ENCODE data around the gene RBBP8.

Gene RBBP8

GRCh38 chr18:23003289-23003688 lies 70.2 kb downstream of the RBBP8 start:
- no peak for FAIRE-seq

GRCh38 chr18:23012249-23012648 lies 79.1 kb downstream of the RBBP8 start:
- FAIRE-seq: no peak

- FAIRE-seq: no peak
Measured at GRCh38 chr18:23020555-23021294, 87.6 kb downstream of the RBBP8 start.

GRCh38 chr18:23021623-23022022 lies 88.5 kb downstream of the RBBP8 start:
- FAIRE-seq: peak; percentile 47

DNA sequence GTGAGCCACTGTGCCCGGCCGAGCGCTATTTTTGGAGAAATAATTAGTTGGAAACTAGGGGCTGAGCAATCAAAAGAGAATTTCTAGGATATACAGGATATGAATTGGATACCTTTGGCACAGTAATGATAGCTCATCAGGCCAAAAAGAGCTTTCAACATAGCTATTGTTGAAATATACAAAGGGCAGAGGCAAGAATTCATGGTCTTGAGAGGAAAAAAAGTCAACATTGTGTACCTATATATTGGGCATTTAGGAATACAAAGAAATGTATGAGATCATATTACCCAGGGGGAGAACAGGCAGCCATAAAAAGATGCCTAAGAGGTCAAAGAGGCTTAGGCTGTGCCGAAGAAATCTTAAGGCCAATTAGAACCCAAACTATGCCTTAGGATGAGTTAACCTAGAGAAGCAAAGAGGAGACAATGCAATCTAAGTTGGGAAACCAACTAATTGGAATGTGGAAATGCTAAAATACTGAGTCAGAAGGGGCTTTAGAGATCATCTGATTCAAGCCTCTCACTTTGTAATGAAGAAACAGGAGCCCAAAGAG lies 99.0 kb downstream of the RBBP8 start:
- FAIRE-seq: peak; percentile 100

- peak; percentile 73 for FAIRE-seq
Measured at GRCh38 chr18:23033056-23033455, 99.9 kb downstream of the RBBP8 start.

- no peak for FAIRE-seq
Measured at GRCh38 chr18:23036660-23037201, 103.6 kb downstream of the RBBP8 start.

DNA sequence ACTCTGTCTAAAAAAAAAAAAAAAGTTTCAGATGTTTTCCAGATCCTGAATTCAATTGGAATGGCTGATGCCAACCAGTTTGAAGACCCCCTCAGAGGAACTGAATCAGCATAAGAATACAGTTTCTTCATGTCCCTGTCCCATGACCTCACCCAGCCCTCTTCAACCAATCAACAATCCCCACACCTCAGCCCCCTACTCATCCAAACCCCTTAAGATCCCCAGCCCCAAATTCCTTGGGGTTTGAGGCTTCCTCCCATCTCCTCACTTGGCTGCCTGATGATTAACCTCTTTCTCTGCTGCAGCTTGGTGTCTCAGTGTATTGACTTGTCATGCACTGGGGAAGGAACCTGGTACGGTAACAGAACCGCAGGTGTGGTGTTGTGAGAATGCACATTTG lies 104.5 kb downstream of the RBBP8 start:
- FAIRE-seq: no peak

DNA sequence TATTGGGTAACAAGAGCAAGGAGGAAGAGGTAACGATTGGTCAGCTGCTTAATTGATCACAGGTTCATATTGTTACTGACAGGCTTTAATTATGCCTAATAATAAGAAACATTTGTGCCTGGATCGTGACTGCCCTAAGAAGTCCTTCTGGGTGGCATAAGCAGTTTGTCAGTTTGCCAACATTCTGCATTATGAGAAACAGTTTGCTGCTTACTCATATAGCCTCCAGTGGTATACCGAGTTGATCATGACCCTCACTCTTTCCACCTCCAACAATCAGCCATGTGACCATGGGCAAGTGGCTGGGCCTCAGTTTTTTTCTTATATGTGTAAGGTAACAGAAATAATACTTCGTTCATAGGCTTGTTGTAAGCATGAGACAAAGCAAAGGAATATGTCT lies 105.6 kb downstream of the RBBP8 start:
- peak; percentile 34 for FAIRE-seq

GRCh38 chr18:23042133-23042532 lies 109.0 kb downstream of the RBBP8 start:
- FAIRE-seq: no peak

- FAIRE-seq: no peak
Measured at GRCh38 chr18:23043803-23044376, 110.8 kb downstream of the RBBP8 start.

DNA sequence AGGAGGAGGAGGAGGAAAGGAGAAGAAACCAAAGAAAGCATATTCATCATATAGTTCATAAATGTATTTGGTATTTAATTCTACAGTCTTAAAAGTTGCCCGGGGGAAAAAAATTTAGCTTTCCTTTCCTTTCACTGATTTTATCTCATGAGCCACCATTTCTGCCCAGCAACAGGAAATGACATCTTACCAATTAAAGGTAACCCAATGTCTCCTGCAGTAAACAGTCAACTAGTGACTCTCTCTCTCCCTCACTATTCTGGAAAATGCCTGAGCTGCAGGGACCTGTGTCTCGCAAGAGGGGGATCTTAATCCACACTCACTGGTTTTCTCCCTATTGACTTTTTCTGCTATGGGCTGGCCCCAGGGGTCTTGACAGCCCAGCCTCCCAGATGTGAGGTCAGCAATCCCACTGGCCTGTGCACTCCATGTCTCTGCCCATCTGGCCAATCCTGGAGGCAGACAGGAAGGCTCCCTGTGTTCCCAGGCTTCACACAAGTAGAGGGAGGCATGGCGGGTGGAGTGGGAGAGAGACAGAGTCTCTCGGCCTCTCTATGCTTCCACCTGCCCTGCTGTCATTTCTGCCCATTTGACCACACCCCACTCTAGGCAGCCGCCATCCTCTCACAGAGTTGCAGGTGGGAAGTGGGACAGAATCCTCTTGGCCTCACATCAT lies 116.7 kb downstream of the RBBP8 start:
- FAIRE-seq: no peak

- peak; percentile 84 for FAIRE-seq
Measured at GRCh38 chr18:23053776-23054457, 120.8 kb downstream of the RBBP8 start.

DNA sequence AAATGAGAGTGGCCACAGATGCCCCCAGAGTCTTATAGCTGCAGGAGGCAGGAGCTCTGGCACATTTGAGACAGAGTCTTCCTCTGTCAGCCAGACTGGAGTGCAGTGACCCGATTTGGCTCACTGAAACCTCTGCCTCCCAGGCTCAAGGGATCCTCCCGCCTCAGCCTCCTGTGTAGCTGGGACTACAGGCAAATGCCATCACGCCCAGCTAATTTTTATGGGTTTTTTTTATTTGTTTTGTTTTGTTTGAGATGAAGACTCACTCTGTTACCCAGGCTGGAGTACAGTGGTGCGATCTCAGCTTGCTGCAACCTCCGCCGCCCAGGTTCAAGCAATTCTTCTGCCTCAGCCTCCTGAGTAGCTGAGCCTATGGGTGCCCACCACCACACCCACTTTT lies 121.4 kb downstream of the RBBP8 start:
- no peak for FAIRE-seq

DNA sequence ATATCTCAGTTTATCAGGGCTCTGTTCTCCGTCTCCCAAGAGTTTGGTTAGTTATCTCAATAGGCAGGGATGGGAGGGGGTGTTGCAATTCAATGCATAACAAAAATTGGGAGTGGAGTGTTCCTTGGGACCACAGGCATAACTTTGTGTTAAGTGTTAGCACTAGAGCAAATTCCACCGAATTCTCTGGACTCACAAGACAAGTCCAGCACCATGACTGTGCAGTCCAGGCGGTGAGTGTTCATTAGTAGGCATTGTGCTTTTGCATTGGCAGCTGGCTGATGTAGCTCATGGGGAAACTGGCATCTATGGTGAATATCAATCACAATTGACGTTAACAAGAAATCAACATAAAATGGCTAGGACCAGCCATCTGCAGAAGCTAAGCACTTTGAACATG lies 123.2 kb downstream of the RBBP8 start:
- no peak for FAIRE-seq

DNA sequence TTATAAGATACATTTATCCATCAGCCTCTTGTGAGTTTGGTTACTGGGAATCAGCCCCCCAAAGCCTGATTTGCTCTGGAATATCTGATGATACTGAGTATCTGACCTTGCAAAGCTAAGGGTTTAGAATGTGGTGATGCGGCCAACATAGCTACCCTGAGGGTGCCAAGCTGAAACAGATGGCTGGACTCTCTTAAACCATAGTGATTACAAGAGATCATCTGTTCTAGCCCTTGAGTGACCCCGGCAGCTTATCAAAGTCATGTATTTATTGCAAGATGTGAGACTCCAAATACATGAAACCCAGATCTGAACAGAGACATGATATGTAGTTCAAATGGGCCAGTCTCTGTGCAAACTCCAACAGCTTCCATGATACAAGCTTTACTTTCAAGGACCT lies 124.0 kb downstream of the RBBP8 start:
- FAIRE-seq: no peak

GRCh38 chr18:23058746-23059415 lies 125.8 kb downstream of the RBBP8 start:
- FAIRE-seq: no peak

DNA sequence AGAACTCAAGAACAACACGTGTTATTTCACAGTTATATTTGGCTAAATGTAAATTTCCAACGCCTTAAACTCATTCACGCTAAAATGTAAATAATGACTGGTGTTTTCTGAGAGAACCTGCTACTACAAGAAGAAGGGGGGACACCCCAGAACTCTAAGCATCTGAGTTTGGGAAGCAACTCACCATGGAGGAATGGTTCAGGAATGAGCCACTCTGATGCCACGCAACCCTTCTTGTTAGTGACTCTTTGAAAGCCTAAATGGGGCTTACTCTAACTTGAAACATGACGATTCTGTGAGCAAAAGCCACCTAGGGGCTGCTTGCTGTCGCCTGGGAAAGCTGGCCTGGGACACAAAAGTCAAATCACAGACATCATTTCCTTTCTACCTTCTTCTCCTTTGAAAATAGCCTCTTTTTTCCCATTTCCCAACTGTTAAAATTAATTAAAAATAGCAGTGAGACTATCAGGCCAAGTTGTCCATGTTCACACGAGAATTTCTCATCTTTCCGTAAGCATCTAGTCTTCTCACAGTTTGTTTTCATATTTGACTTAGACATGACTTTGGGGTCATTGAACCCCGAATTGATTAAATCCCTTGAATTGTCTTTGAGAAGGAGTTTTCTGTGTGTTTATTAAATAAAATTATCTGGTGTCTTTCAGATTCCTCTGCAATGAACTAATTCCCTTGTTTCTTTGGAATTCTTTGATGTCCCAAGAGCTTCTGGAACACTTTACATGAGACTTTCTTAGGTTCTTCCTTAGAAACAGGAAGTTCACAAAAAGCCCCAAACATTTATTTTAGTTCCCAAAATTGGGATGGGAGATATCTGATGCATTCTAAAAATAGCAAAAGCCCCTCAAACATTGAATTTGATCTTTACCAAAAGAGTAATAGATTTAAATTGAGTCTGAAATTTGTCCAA lies 126.7 kb downstream of the RBBP8 start:
- FAIRE-seq: no peak

GRCh38 chr18:23062011-23062410 lies 128.9 kb downstream of the RBBP8 start:
- FAIRE-seq: no peak

- FAIRE-seq: no peak
Measured at GRCh38 chr18:23063502-23063901, 130.4 kb downstream of the RBBP8 start.

DNA sequence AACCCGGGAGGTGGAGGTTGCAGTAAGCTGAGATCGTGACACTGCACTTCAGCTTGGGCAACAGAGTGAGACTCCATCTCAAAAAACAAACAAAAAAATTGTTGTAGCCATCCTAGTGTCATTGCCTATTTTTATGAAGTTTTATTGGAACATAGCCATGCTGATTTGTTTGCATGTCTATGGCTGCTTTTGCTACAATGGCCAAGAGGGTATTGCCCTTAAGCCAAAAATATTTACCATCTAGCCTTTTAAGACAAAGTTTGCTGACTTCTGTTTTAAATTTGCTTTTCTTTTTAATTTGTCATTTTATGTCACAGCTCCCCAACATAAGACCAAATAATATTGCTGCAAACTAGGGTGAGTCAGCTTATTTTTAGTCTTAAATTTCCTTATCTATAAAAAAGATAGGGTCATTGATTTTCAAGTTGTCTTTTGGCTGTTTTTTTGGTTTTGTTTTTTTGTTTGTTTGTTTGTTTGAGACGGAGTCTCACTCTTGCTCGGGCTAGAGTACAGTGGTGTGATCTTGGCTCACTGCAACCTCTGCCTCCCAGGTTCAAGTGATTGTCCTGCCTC lies 132.2 kb downstream of the RBBP8 start:
- no peak for FAIRE-seq

Measured in G401.6 (cell line).